Subcutaneous adipose tissue (tissue), 4 donors: ENCODE results near the gene TBX1. TPM values are rescaled to one million over a fixed set of nuclear protein-coding genes. Genes with fewer than 3 reads are reported as not detected.

Experiments
- total RNA-seq, 4 donors: library from RNA; depleted of rRNA; stranded (reverse); fragments of >200 nt; gene quantifications; one replicate each; pipeline ENCODE4 v1.1.0, GENCODE V29; 2016
- TF ChIP-seq, protein P1 (sequence below): fragments of 450-650 bp; IDR thresholded peaks from one replicate; pipeline ENCODE4 v1.5.1; 2016; ENCODE audit warnings: low read depth, mild to moderate bottlenecking, control low read depth, antibody characterized with exemption, moderate library complexity

TBX1 gene
- total RNA-seq, 4 donors from 2014 or later, result 0.51 to 6.2 (median 1.8) TPM

DNA sequence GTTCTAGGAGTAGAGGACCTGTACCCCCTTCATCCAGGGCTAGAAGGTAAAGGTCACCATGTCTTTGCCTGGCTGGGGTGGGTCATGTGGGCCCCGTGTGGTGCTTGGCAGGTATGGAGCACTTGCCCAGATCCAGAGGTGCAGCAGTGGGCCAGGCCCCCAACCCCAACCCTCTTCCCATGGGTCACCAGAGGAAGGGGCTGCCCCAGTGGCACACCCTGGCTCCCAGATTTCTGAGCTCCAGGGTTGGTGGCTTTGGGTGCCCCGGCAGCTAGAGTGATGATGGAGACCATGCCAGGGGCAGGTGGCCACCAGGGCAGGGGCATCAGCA lies 39.6 kb upstream of the TBX1 start:
- TF ChIP-seq, protein P1, sequence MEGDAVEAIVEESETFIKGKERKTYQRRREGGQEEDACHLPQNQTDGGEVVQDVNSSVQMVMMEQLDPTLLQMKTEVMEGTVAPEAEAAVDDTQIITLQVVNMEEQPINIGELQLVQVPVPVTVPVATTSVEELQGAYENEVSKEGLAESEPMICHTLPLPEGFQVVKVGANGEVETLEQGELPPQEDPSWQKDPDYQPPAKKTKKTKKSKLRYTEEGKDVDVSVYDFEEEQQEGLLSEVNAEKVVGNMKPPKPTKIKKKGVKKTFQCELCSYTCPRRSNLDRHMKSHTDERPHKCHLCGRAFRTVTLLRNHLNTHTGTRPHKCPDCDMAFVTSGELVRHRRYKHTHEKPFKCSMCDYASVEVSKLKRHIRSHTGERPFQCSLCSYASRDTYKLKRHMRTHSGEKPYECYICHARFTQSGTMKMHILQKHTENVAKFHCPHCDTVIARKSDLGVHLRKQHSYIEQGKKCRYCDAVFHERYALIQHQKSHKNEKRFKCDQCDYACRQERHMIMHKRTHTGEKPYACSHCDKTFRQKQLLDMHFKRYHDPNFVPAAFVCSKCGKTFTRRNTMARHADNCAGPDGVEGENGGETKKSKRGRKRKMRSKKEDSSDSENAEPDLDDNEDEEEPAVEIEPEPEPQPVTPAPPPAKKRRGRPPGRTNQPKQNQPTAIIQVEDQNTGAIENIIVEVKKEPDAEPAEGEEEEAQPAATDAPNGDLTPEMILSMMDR, result no peak

DNA sequence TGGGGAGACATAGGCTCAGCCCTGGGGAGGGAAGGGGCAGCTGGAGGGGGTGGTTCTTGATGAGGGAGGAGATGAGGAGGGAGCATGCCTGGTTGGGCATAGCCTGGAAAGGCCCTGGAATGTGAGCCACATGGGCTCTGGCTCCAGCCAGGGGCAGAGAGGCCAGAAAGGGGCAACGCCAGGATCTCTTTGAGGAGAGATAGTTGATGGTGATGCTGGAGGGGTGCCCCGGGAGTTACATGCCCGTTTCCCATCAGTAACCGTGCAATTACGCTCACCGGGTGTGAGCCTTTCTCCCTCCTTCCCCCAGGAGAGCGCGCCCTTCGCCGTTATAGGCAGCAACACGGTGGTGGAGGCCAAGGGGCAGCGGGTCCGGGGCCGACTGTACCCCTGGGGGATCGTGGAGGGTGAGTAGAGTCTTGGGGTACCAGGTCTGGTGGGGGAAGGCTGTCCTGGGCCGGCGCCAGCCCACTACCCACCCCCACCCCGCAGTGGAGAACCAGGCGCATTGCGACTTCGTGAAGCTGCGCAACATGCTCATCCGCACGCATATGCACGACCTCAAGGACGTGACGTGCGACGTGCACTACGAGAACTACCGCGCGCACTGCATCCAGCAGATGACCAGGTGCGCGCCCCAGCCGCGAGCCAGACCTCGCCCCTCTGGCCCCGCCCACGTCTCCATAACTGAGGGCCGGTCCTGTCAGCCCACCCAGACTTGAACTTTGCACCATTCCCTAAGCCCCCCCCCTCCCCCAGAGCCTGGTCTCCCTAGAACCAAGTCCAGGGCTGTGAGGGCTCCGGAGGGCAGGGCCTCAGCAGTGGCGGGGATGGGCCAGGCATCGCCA lies 39.0 kb upstream of the TBX1 start:
- TF ChIP-seq, protein P1, result no peak

- TF ChIP-seq, protein P1, result no peak
These were observed 38.2 kb upstream of the TBX1 start for GRCh38 chr22:19722178-19722981.

- TF ChIP-seq, protein P1, result no peak
These were observed 37.7 kb upstream of the TBX1 start for GRCh38 chr22:19722982-19723231.

DNA sequence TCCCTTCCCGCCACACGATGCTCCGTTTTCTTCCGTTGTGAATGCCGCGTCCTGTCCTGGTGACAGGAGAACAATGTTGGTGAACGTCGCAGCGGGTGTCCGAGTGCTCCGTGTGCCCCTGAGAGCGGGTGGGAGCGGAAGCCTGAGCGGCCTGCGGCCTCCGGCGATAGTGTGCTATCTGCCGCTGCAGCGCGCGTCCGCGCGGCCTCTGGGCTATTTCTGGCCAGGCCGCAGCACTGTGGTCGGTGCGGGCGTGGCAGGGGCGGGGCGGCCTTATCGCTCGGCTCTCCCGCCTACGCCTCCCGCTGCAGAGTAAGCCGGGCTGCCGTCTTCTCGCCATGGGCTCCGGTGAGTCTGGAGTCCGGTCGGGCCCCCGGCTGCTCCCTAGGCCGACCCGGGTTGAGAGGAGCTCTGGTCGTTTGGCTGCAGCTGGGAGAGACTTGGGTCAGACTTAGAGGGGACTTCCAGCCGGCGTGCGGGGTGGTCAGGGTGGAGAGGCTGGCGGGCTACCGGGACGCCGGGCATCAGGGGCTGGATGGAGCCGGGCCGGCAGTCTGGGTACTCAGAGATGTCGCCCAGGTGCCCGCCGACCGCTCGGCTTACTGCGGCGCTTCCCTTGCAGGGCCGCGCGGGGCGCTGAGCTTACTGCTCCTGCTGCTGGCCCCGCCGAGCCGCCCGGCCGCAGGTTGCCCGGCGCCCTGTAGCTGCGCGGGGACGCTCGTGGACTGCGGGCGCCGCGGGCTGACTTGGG lies 37.2 kb upstream of the TBX1 start, which contains the start of gene GP1BB:
TSS of gene GP1BB (plus strand) at position 308 of the 751 bp plus-strand sequence. CDS start at position 339, 31 bp downstream.
- TF ChIP-seq, protein P1, result no peak

GRCh38 chr22:19723983-19724827 lies 36.4 kb upstream of the TBX1 start:
- TF ChIP-seq, protein P1, result no peak
